Hepatocyte (in vitro differentiated cells): ENCODE data around the gene ACSL4. TPM values are rescaled to one million over a fixed set of nuclear protein-coding genes. Genes with fewer than 3 reads are reported as not detected.

Experiments used
- DNase-seq: peaks from one replicate; pipeline ENCODE4 v3.0.0-alpha.2; 2016; ENCODE audit warnings: low spot score
- H2AFZ ChIP-seq: fragments of 200-600 bp; sonication (generic); 2 replicates; pipeline ENCODE4 v1.6.0; 2016; ENCODE audit warnings: antibody characterized with exemption, mild to moderate bottlenecking
- H3K27ac ChIP-seq: fragments of 200-600 bp; sonication (generic); 2 replicates; pipeline ENCODE4 v1.5.1; 2016; ENCODE audit warnings: mild to moderate bottlenecking
- H3K27me3 ChIP-seq: fragments of 200-600 bp; sonication (generic); 2 replicates; pipeline ENCODE4 v1.6.1; 2016
- H3K36me3 ChIP-seq: fragments of 200-600 bp; sonication (generic); replicated peaks from 2 replicates; pipeline ENCODE4 v1.5.1; 2016; ENCODE audit warnings: low read depth; ENCODE audit not compliant: insufficient read depth
- H3K4me1 ChIP-seq: fragments of 200-600 bp; sonication (generic); 2 replicates; pipeline ENCODE4 v1.5.1; 2016; ENCODE audit warnings: mild to moderate bottlenecking, moderate library complexity; ENCODE audit not compliant: insufficient read depth
- H3K4me2 ChIP-seq: fragments of 200-600 bp; sonication (generic); 2 replicates; pipeline ENCODE4 v1.6.0; 2016
- H3K4me3 ChIP-seq: fragments of 200-600 bp; sonication (generic); 2 replicates; pipeline ENCODE4 v1.5.1; 2016; ENCODE audit warnings: mild to moderate bottlenecking
- H3K79me2 ChIP-seq: fragments of 200-600 bp; sonication (generic); 2 replicates; pipeline ENCODE4 v1.6.0; 2017; ENCODE audit warnings: mild to moderate bottlenecking
- H3K9me2 ChIP-seq: fragments of 200-600 bp; sonication (generic); replicated peaks from 2 replicates; pipeline ENCODE4 v1.6.0; 2017; ENCODE audit warnings: mild to moderate bottlenecking; ENCODE audit not compliant: insufficient read depth
- H3K9me3 ChIP-seq: fragments of 200-600 bp; sonication (generic); 2 replicates; pipeline ENCODE4 v1.5.1; 2016; ENCODE audit warnings: low read depth, mild to moderate bottlenecking
- H4K20me1 ChIP-seq: fragments of 200-600 bp; sonication (generic); 2 replicates; pipeline ENCODE4 v1.6.0; 2016; ENCODE audit warnings: mild to moderate bottlenecking; ENCODE audit not compliant: insufficient read depth, poor library complexity, severe bottlenecking
- CTCF ChIP-seq: fragments of 200-600 bp; sonication (generic); IDR thresholded peaks from 2 replicates; pipeline ENCODE4 v1.5.1; 2016; ENCODE audit warnings: antibody characterized with exemption, mild to moderate bottlenecking; ENCODE audit not compliant: poor library complexity
- EZH2 ChIP-seq: fragments of 200-600 bp; sonication (generic); IDR thresholded peaks from 2 replicates; pipeline ENCODE4 v1.6.1; 2016; ENCODE audit warnings: antibody characterized with exemption, mild to moderate bottlenecking, borderline replicate concordance
- EZH2phosphoT487 ChIP-seq: fragments of 200-600 bp; sonication (generic); IDR thresholded peaks from one replicate; pipeline ENCODE4 v1.6.1; 2018; ENCODE audit warnings: antibody characterized with exemption, mild to moderate bottlenecking, low read depth, moderate library complexity; ENCODE audit not compliant: unreplicated experiment, severe bottlenecking
- WGBS: methylation state at CpG from one replicate; pipeline ENCODE4 v1.1.6; 2016; ENCODE audit warnings: low lambda C conversion rate; ENCODE audit errors: missing lambda C conversion rate; 5-methylcytosine and 5-hydroxymethylcytosine counted together
- polyA plus RNA-seq: library from polyadenylated mRNA; unstranded; fragments of >200 nt; fragmentation: Nextera tagmentation; extraction: Ambion mirVana; gene quantifications from 2 replicates; pipeline ENCODE4 v1.2.1, GENCODE V29; 2016
- total RNA-seq: library from RNA; depleted of rRNA; stranded (reverse); fragments of >200 nt; gene quantifications from 2 replicates; pipeline ENCODE4 v1.2.3, GENCODE V29; 2014

ACSL4 gene
- total and polyA plus RNA-seq, 2 experiments from 2014 or later: 51.8 to 250 TPM

GRCh38 chrX:109753256-109753655 lies 20.2 kb upstream of the ACSL4 start:
- no peak for DNase-seq
- no peaks in the 10 kb centered on the region for H3K79me2 ChIP-seq
- H3K4me3 ChIP-seq: no peak overlapping the region
- H2AFZ ChIP-seq: no peak overlapping the region
- no peaks in the 10 kb centered on the region for H3K36me3 ChIP-seq
- no peaks in the 10 kb centered on the region for H3K9me3 ChIP-seq
- no peaks in the 10 kb centered on the region for H3K27me3 ChIP-seq
- TF ChIP-seq CTCF: no peak
- no peak for TF ChIP-seq EZH2
- no peaks in the 10 kb centered on the region for H3K9me2 ChIP-seq
- no peak overlapping the region for H3K4me2 ChIP-seq
- H3K4me1 ChIP-seq: no peaks in the 10 kb centered on the region
- WGBS: 85% methylated on average over 4 of the region's 4 CpGs
- no peak overlapping the region for H3K27ac ChIP-seq
- H4K20me1 ChIP-seq: no peaks in the 10 kb centered on the region

- Histone ChIP-seq H4K20me1 (no peaks in the 10 kb centered on the region), H3K79me2 (no peaks in the 10 kb centered on the region), H3K9me3 (no peaks in the 10 kb centered on the region), H3K36me3 (no peaks in the 10 kb centered on the region), H3K9me2 (no peaks in the 10 kb centered on the region), H3K4me2 (no peak overlapping the region), H3K4me1 (no peaks in the 10 kb centered on the region), H2AFZ (no peak overlapping the region), H3K27ac (no peak overlapping the region), H3K27me3 (no peaks in the 10 kb centered on the region), H3K4me3 (no peak overlapping the region)
- DNase-seq: no peak
- WGBS: 43% methylated on average over 2 of the region's 2 CpGs
- TF ChIP-seq CTCF: no peak
- no peak for TF ChIP-seq EZH2
- TF ChIP-seq EZH2phosphoT487: no peak
Observed at GRCh38 chrX:109751698-109752097, 18.6 kb upstream of the ACSL4 start.

- no peak overlapping the region for H3K4me2 ChIP-seq
- H3K79me2 ChIP-seq: no peaks in the 10 kb centered on the region
- H4K20me1 ChIP-seq: no peaks in the 10 kb centered on the region
- no peak overlapping the region for H3K27ac ChIP-seq
- 90% methylated on average over 10 of the region's 14 CpGs for WGBS
- no peak overlapping the region for H2AFZ ChIP-seq
- TF ChIP-seq CTCF (no peak), EZH2phosphoT487 (no peak)
- H3K36me3 ChIP-seq: no peaks in the 10 kb centered on the region
- H3K4me3 ChIP-seq: no peak overlapping the region
- no peaks in the 10 kb centered on the region for H3K4me1 ChIP-seq
- no peaks in the 10 kb centered on the region for H3K9me2 ChIP-seq
- no peaks in the 10 kb centered on the region for H3K9me3 ChIP-seq
- no peaks in the 10 kb centered on the region for H3K27me3 ChIP-seq
- no peak for DNase-seq
Observed at GRCh38 chrX:109749207-109749606, 16.1 kb upstream of the ACSL4 start.

GRCh38 chrX:109747681-109748080 lies 14.6 kb upstream of the ACSL4 start:
- no peak overlapping the region for H3K4me2 ChIP-seq
- H4K20me1 ChIP-seq: no peaks in the 10 kb centered on the region
- H3K9me2 ChIP-seq: no peaks in the 10 kb centered on the region
- H3K4me3 ChIP-seq: no peak overlapping the region
- H3K27ac ChIP-seq: no peak overlapping the region
- no peak overlapping the region for H2AFZ ChIP-seq
- 85% methylated on average over 9 of the region's 9 CpGs for WGBS
- DNase-seq: no peak
- H3K36me3 ChIP-seq: no peaks in the 10 kb centered on the region
- H3K79me2 ChIP-seq: no peaks in the 10 kb centered on the region
- no peaks in the 10 kb centered on the region for H3K4me1 ChIP-seq
- no peaks in the 10 kb centered on the region for H3K9me3 ChIP-seq
- no peaks in the 10 kb centered on the region for H3K27me3 ChIP-seq
- TF ChIP-seq EZH2 (no peak), EZH2phosphoT487 (no peak), CTCF (no peak)
